Right lobe of liver (tissue), 4 donors: Measurements from ENCODE around the gene HDAC9.

Experiments used
- CTCF ChIP-seq, 4 donors: fragments of 200-600 bp in 3 of 4; fragments of 450-650 bp in 1 of 4; IDR thresholded peaks; one replicate each; pipeline versions ENCODE4 v1.5.1 to v1.8.0; 2016 to 2022; ENCODE audit warnings: antibody characterized with exemption in 4 of 4, mild to moderate bottlenecking in 2 of 4
- POLR2A ChIP-seq: fragments of 450-650 bp; IDR thresholded peaks from one replicate; pipeline ENCODE4 v1.6.1; 2017; ENCODE audit warnings: antibody characterized with exemption, mild to moderate bottlenecking
- donor health status: DM: no; HTN: no; CAD: no.
- donor health status: DM: no; HTN: no; CAD: no.
- donor health status: DM: no; HTN: yes; CAD: no.

GRCh38 chr7:18905316-18905943, 409.9 kb downstream of the HDAC9 start:
- TF ChIP-seq POLR2A (no peak), CTCF (IDR thresholded peaks at IDR 0.05) (no peak)
